ENCODE results near the gene TRAF3IP3.

DNA sequence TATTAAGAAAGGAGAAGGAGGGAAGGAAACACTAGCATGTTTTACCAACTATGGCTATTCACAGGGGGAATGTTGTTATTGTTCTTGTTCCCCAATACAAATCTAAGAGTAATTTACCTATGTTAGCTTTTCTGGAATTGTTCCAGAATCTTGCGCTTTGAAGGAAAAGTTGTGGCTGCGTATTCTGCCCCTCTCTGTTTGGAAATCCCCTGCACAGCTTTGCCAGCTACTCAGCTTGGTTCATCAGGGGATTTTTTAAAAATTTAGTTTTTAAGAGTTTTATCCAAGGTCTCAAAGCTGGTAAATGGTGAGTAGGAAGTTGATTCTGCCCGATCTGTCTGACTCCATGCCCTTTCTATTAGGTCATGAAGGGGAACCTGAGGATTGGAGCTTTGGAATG is 59.6 kb downstream of the TRAF3IP3 start:
- TF ChIP-seq CTCF (conservative IDR thresholded peaks at IDR 0.05 in 1 of 2, IDR thresholded peaks at IDR 0.05 in 1 of 2; ENCODE audit: extremely low read depth in 1 of 2, insufficient read depth in 1 of 2, low read depth in 1 of 2, low read length in 2 of 2): no peak
- TF ChIP-seq EZH2 (IDR thresholded peaks at IDR 0.05; ENCODE audit: borderline replicate concordance, low read length): no peak

Data from mammary epithelial cell (primary cell).